Bronchial epithelial cell (primary cell): Measurements from ENCODE around the gene GLRX. TPM values are rescaled to one million over a fixed set of nuclear protein-coding genes. Genes with fewer than 3 reads are reported as not detected.
"Not testable (repeated sequence)": the region's sequence is repeated elsewhere in the genome, so short reads cannot be mapped to it uniquely, and the experiment has no call there.

Source experiments
- DNase-seq: peaks from one replicate; pipeline ENCODE4 v3.0.0-alpha.2; 2010; ENCODE audit warnings: low read depth
- FAIRE-seq: peaks from 2 replicates; lab custom pipeline; 2011; peaks lifted over from hg19 to GRCh38; lab: Jason Lieb, UNC
- H3K27me3 ChIP-seq: 2 replicates; pipeline ENCODE4 v1.5.1; 2011; ENCODE audit warnings: low read length; ENCODE audit not compliant: control insufficient read depth, insufficient read depth
- H3K36me3 ChIP-seq: 2 replicates; pipeline ENCODE4 v1.5.1; 2011; ENCODE audit warnings: low read length; ENCODE audit not compliant: control insufficient read depth, insufficient read depth
- H3K4me3 ChIP-seq: 2 replicates; pipeline ENCODE4 v1.5.1; 2011; ENCODE audit warnings: mild to moderate bottlenecking, low read depth, low read length, control low read depth
- CTCF ChIP-seq: IDR thresholded peaks from 2 replicates; pipeline ENCODE4 v1.5.1; 2011; ENCODE audit warnings: mild to moderate bottlenecking, moderate library complexity, low read length, control low read depth, inconsistent platforms; ENCODE audit not compliant: insufficient read depth, severe bottlenecking
- total RNA-seq: library from RNA; depleted of rRNA; stranded (reverse); fragments of >200 nt; gene quantifications from 2 replicates; pipeline ENCODE4 v1.2.1, GENCODE V29; 2014

Gene GLRX
- total RNA-seq, 1 donor from 2014 or later: 8.7 TPM

GRCh38 chr5:95856501-95856981, 34.0 kb upstream of the GLRX start:
- H3K4me3 ChIP-seq: no peak overlapping the region
- no peak for TF ChIP-seq CTCF
- DNase-seq (no peak), FAIRE-seq (no peak)
- no peaks in the 10 kb centered on the region for H3K36me3 ChIP-seq
- H3K27me3 ChIP-seq: no peaks in the 10 kb centered on the region

GRCh38 chr5:95853490-95853889, 31.0 kb upstream of the GLRX start:
- H3K4me3 ChIP-seq: no peak overlapping the region
- FAIRE-seq (no peak), DNase-seq (no peak)
- no peaks in the 10 kb centered on the region for H3K36me3 ChIP-seq
- no peaks in the 10 kb centered on the region for H3K27me3 ChIP-seq
- TF ChIP-seq CTCF: no peak

GRCh38 chr5:95852567-95852966, 30.0 kb upstream of the GLRX start:
- no peak for DNase-seq
- H3K4me3 ChIP-seq: no peak overlapping the region
- TF ChIP-seq CTCF: no peak
- no peaks in the 10 kb centered on the region for H3K36me3 ChIP-seq
- H3K27me3 ChIP-seq: no peaks in the 10 kb centered on the region
- FAIRE-seq: no peak

- DNase-seq, H3K4me3 ChIP-seq, FAIRE-seq, H3K27me3 ChIP-seq, H3K36me3 ChIP-seq: not testable (repeated sequence)
Observed at GRCh38 chr5:95851141-95851540, 28.6 kb upstream of the GLRX start.

GRCh38 chr5:95850391-95850894, 27.9 kb upstream of the GLRX start:
- no peak overlapping the region for H3K4me3 ChIP-seq
- H3K27me3 ChIP-seq: no peaks in the 10 kb centered on the region
- DNase-seq (no peak), FAIRE-seq (no peak)
- no peak for TF ChIP-seq CTCF
- H3K36me3 ChIP-seq: no peaks in the 10 kb centered on the region

- no peak for TF ChIP-seq CTCF
- no peak for FAIRE-seq
Observed at GRCh38 chr5:95848701-95849100, 26.2 kb upstream of the GLRX start.

More at GRCh38 chr5:95848701-95849100, 26.2 kb upstream of the GLRX start:
- Histone ChIP-seq H3K4me3 (no peak overlapping the region), H3K27me3 (no peaks in the 10 kb centered on the region), H3K36me3 (no peaks in the 10 kb centered on the region)
- DNase-seq: no peak
